GM19467 (cell line): ENCODE measurements around the gene CHM.
"Not testable (repeated sequence)": the region's sequence is repeated elsewhere in the genome, so short reads cannot be mapped to it uniquely, and the experiment has no call there.

Experiments used
- ATAC-seq: cut with Tn5 transposase; IDR thresholded peaks from one replicate; pipeline ENCODE4 v1.9.1; 2021; ENCODE audit warnings: mild to moderate bottlenecking, moderate library complexity; ENCODE audit not compliant: unreplicated experiment

The CHM gene

DNA sequence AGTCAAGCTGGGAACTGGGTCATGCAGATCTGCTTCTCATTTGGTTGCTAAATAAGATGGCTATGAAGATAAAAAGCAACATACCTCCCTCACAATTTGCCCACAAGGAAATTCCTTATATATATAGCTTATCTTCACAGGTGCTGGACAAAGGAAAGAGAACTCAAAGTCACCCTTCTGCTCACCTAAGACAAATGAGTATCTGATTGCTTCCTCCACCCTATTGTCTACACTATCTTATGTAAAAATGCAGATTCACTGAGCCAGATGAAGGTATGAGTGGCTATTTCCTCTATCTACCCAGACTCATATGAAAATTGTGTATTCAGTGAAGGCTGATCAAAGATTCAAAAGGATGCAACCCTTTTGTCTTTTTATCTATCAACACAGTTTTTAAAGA, 50.8 kb downstream of the CHM start:
- ATAC-seq = no peak

DNA sequence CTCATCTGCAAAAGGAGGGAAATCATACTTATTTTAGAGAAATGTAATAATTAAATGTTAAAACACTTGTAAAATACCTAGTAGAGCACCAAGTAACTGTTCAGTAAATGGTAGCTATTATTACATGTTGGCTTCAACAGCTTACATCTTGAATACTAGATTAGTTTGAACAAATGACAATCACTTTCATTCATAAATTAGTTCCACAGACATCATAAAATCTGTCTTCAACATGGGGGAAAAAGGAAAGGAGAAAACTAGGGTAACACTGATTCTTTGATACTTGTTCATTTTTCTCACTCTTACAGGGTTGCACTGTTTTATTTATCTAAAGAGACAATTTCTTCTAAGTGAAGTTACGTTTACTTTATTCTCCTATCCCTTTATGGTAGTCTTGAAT, 51.7 kb downstream of the CHM start:
- ATAC-seq = no peak

- no peak for ATAC-seq
Measured at GRCh38 chrX:85994797-85995196, 52.6 kb downstream of the CHM start.

GRCh38 chrX:85994228-85994627, 53.1 kb downstream of the CHM start:
- no peak for ATAC-seq

GRCh38 chrX:85993539-85994197, 53.7 kb downstream of the CHM start:
- ATAC-seq = no peak

- ATAC-seq = no peak
Measured at GRCh38 chrX:85992811-85993229, 54.5 kb downstream of the CHM start.

DNA sequence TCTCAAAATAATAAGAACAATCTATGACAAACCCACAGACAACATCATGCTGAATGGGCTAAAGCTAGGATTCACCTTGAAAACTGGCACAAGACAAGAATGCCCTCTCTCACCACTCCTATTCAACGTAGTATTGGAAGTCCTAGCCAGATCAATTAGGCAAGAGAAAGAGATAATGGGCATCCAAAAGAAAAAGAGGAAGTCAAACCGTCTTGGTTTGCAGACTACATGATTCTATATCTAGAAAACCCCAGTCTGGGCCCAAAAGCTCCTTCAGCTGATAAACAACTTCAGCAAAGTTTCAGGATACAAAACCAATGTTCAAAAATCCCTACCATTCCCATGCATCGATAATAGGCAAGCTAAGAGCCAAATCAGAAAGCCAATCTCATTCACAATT, 59.0 kb downstream of the CHM start:
- ATAC-seq = no peak

- ATAC-seq = no peak
Measured at GRCh38 chrX:85980286-85980685, 67.1 kb downstream of the CHM start.

GRCh38 chrX:85977218-85977617, 70.1 kb downstream of the CHM start:
- peak; percentile 82 for ATAC-seq

DNA sequence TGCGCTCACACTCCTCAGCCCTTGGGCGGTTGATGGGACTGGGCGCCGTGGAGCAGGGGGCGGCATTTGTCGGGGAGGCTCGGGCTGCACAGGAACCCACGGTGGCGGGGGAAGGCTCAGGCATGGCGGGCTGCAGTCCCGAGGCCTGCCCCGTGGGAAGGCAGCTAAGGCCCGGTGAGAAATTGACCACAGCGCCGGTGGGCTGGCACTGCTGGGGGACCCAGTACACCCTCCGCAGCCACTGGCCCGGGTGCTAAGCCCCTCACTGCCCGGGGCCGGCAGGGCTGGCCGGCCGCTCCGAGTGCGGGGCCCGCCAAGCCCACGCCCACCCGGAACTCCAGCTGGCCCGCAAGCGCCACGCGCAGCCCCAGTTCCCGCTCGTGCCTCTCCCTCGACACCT, 75.0 kb downstream of the CHM start:
- ATAC-seq = not testable (repeated sequence)

DNA sequence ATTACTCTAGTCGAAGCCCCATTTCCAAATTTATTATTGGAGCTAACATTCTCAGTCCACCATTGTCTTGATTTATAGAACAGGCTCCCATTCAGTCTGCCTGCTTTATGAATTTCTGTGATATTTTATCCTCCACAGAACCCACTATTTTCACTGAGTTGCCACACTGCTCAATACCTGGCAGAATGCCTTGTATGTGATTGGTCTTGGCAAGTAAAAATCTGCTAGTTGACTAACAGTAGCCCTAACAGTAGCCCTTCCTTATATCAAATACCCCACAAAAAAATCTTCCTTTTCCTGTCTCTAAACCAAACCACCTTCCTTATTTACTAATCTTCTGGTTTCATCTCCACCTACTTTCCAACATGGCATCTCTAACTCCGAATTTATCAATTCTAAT, 82.6 kb downstream of the CHM start:
- ATAC-seq = no peak

- no peak for ATAC-seq
Measured at GRCh38 chrX:85963736-85964135, 83.6 kb downstream of the CHM start.

- no peak for ATAC-seq
Measured at GRCh38 chrX:85955510-85955909, 91.8 kb downstream of the CHM start.

DNA sequence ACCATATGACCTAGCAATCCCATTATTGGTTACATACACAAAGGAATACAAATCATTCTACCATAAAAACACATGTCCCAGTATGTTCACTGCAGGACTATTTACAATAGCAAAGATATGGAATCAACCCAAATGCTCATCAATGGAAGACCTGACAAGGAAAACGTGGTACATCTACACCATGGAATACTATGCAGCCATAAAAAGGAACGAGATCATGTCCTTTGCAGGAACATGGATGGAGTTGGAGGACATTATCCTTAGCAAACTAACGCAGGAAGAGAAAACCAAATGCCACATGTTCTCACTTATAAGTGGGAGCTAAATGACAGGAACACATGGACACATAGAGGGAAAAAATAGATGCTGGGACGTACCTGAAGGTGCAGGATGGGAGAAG, 102.6 kb downstream of the CHM start:
- ATAC-seq = not testable (repeated sequence)

- ATAC-seq = no peak
Measured at GRCh38 chrX:85941275-85941674, 106.1 kb downstream of the CHM start.

- ATAC-seq = not testable (repeated sequence)
Measured at GRCh38 chrX:85939942-85940341, 107.4 kb downstream of the CHM start.

DNA sequence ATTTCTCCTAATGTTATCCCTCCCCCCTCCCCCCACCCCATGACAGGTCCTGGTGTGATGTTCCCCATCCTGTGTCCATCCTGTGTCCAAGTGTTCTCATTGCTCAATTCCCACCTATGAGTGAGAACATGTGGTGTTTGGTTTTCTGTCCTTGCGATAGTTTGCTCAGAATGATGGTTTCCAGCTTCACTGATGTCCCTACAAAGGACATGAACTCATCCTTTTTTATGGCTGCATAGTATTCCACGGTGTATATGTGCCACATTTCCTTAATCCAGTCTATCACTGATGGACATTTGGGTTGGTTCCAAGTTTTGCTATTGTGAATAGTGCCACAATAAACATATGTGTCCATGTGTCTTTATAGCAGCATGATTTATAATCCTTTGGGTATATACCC, 113.0 kb downstream of the CHM start:
- ATAC-seq = not testable (repeated sequence)

- ATAC-seq = no peak
Measured at GRCh38 chrX:85930099-85930498, 117.3 kb downstream of the CHM start.

DNA sequence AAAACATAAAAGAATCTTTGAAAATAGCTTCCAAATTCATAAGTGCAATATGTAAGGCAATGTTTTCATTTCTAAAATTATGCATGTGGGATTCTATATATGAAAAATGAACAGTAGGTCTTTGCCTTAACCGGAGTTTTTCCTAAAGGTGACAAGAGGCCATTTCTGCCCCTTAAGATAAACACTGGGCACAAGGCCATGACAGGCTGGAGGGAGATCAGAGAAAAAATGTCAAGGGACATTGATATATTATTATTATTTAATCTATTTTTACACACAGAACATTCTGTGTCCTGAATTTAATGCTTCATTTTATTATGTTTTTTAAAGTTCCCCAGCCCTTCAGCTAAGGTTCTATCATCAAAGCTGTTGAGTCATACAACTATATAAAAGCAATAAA, 118.8 kb downstream of the CHM start:
- no peak for ATAC-seq

- ATAC-seq = no peak
Measured at GRCh38 chrX:85927740-85928139, 119.6 kb downstream of the CHM start.

DNA sequence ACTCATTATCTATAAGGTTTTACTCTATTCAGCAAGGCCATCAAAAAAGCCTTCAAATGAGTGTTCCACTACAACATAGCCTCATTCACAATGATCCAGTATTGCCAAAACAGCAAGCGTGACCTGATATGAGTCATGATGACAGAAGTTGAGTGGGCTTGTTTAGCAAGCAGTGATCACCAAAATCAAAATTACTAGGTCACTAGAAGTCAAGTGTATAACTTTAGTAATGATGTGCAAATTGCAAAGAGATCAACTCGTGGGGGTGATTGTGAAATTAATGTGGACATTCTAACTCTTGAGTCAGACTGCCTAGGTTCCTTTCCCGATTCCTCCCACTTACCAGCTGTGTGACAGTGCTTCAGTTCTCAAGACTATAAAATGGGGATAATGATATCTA, 124.5 kb downstream of the CHM start:
- no peak for ATAC-seq

DNA sequence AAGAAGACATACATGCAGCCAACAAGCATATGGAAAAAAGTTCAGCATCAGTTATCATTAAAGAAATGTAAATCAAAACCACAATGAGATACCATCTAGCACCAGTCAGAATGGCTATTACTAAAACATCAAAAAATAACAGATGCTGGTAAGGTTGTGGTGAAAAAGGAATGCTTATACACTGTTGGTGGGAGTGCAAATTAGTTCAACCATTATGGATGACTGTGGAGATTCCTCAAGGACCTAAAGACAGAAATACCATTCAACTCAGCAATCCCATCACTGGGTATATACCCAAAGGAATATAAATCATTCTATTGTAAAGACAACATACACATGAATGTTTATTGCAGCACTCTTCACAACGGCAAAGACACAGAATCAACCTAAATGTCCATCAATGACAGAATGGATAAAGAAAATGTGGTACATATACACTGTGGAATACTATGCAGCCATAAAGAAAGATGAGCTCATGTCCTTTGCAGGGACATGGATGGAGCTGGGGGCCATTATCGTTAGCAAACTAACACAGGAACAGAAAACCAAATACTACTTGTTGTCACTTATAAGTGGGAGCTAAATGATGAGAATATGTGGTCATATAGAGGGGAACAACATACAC, 130.6 kb downstream of the CHM start:
- ATAC-seq = not testable (repeated sequence)

DNA sequence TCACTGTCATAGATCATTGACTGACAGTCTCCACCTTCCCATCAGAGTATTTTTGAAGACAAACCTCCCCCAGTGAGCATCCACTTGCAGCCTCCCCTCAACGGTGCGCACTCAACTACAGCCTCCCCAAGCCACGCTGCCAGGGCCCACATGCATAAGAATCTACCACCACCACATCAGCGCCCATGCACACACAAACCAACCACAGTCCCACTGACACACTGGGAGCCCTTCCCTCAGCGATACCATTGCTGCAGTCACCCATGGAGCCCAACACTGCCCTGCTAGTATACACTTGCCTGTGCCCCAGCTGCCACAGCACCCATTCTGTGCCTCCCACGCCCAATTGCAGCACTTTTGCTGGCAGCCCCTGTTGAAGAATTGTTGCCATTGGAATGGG, 132.9 kb downstream of the CHM start:
- ATAC-seq = no peak
